HepG2 (cell line): Measurements from ENCODE around the gene F7. TPM values are rescaled to one million over a fixed set of nuclear protein-coding genes. Genes with fewer than 3 reads are reported as not detected.

Experiments used
- ATAC-seq: fragments of 200-7000 bp; cut with Tn5 transposase; 3 replicates; pipeline ENCODE4 v1.9.1; 2020; ENCODE audit warnings: mild to moderate bottlenecking, moderate library complexity
- BruUV-seq: library from RNA; stranded (reverse); fragments of 400-500 nt; replicated peaks from 2 replicates; lab custom pipeline; 2021; lab: Mats Ljungman, UMichigan
- CTCF ChIA-PET: fragments of 300-600 bp; formaldehyde crosslinking; extraction: SDS; loops from one replicate; lab custom pipeline; 2021; ENCODE audit warnings: low total read pairs, inconsistent platforms, low intra/inter-chr PET ratio; lab: Yijun Ruan, JAX
- POLR2A ChIA-PET: fragments of 350-600 bp; sonication (Branson Sonifier 250); formaldehyde crosslinking; loops from one replicate; lab custom pipeline; 2020; ENCODE audit warnings: antibody characterized with exemption, inconsistent platforms; lab: Yijun Ruan, JAX
- DNase-seq: peaks from one replicate; pipeline ENCODE4 v3.0.0-alpha.2; 2015; ENCODE audit warnings: low spot score
- FAIRE-seq: peaks from 3 replicates; lab custom pipeline; 2011; peaks lifted over from hg19 to GRCh38; lab: Jason Lieb, UNC
- H2AFZ ChIP-seq: one replicate; pipeline ENCODE4 v1.6.1; 2011; ENCODE audit warnings: low read length, inconsistent platforms
- H3K27ac ChIP-seq: fragments of 300-600 bp; 3 replicates; pipeline ENCODE4 v1.8.0; 2011; ENCODE audit warnings: mixed run types, mild to moderate bottlenecking, mixed read lengths, low read length, inconsistent platforms; ENCODE audit not compliant: insufficient read depth; ENCODE audit errors: extremely low read length
- H3K27me3 ChIP-seq, 2 experiments: fragments of 200-600 bp in 1 of 2; 2 replicates in 1 of 2; 3 replicates in 1 of 2; pipeline versions ENCODE4 v1.6.0 to v1.8.0; 2011; ENCODE audit warnings: low read length in 2 of 2, mild to moderate bottlenecking in 2 of 2, moderate library complexity in 2 of 2, inconsistent platforms in 1 of 2; ENCODE audit not compliant: insufficient read depth in 2 of 2, control insufficient read depth in 1 of 2
- H3K36me3 ChIP-seq, 2 experiments: fragments of 200-600 bp in 1 of 2; replicated peaks in 1 of 2; 2 replicates in 1 of 2; 3 replicates in 1 of 2; pipeline versions ENCODE4 v1.5.1 to v1.8.0; 2011; ENCODE audit warnings: low read length in 2 of 2, inconsistent platforms in 1 of 2; ENCODE audit not compliant: insufficient read depth in 2 of 2, control insufficient read depth in 1 of 2
- H3K4me1 ChIP-seq: 2 replicates; pipeline ENCODE4 v1.5.1; 2012; ENCODE audit warnings: low read length, inconsistent platforms; ENCODE audit not compliant: insufficient read depth
- H3K4me2 ChIP-seq: 2 replicates; pipeline ENCODE4 v1.6.0; 2011; ENCODE audit warnings: low read depth, low read length, inconsistent platforms
- H3K4me3 ChIP-seq, 3 experiments: fragments of 200-600 bp in 1 of 3; sonication (generic), shearing (Covaris generic) in 1 of 3; replicated peaks in 1 of 3; 2 replicates each; pipeline ENCODE4 v1.5.1; 2011 to 2016; ENCODE audit warnings: low read length in 3 of 3, inconsistent platforms in 2 of 3, low read depth in 2 of 3, mild to moderate bottlenecking in 2 of 3, control low read depth in 1 of 3, mixed read lengths in 1 of 3; ENCODE audit not compliant: insufficient read depth in 1 of 3
- H3K79me2 ChIP-seq: one replicate; pipeline ENCODE4 v1.6.1; 2011; ENCODE audit warnings: low read length, inconsistent platforms; ENCODE audit not compliant: insufficient read depth
- H3K9ac ChIP-seq: 2 replicates; pipeline ENCODE4 v1.6.0; 2011; ENCODE audit warnings: mild to moderate bottlenecking, low read depth, low read length, inconsistent platforms; ENCODE audit not compliant: insufficient read depth
- H3K9me3 ChIP-seq: 2 replicates; pipeline ENCODE4 v1.5.1; 2012; ENCODE audit warnings: mild to moderate bottlenecking, low read length
- H4K20me1 ChIP-seq: 2 replicates; pipeline ENCODE4 v1.6.0; 2011; ENCODE audit warnings: inconsistent platforms, mild to moderate bottlenecking, low read length, moderate library complexity; ENCODE audit not compliant: insufficient read depth
- CCAR2 ChIP-seq: fragments of 200-400 bp; formaldehyde crosslinking; optimal IDR thresholded peaks from 2 replicates; pipeline ENCODE3; 2018; ENCODE audit warnings: low read depth, mild to moderate bottlenecking, low read length, moderate library complexity
- ISX ChIP-seq: sonication (generic); formaldehyde crosslinking; conservative IDR thresholded peaks from 2 replicates; pipeline ENCODE4 v1.5.0; 2020; ENCODE audit warnings: missing genetic modification reagents
- NFRKB ChIP-seq: fragments of 450-650 bp; IDR thresholded peaks from 2 replicates; pipeline ENCODE4 v1.6.1; 2017
- NR2C2 ChIP-seq: sonication (generic); formaldehyde crosslinking; IDR thresholded peaks from 2 replicates; pipeline ENCODE4 v1.4.0; 2020; ENCODE audit warnings: missing genetic modification reagents, mild to moderate bottlenecking, moderate library complexity, borderline replicate concordance
- POGZ ChIP-seq: sonication (generic); formaldehyde crosslinking; IDR thresholded peaks from 2 replicates; pipeline ENCODE4 v1.4.0; 2020; ENCODE audit warnings: mild to moderate bottlenecking, missing genetic modification reagents
- REXO4 ChIP-seq: sonication (generic); formaldehyde crosslinking; IDR thresholded peaks from 2 replicates; pipeline ENCODE4 v1.8.0; 2022; ENCODE audit warnings: missing genetic modification reagents, mild to moderate bottlenecking, borderline replicate concordance
- TBP ChIP-seq: sonication (generic); formaldehyde crosslinking; IDR thresholded peaks from 2 replicates; pipeline ENCODE4 v1.5.0; 2020; ENCODE audit warnings: missing genetic modification reagents
- WGBS: methylation state at CpG from one replicate; pipeline ENCODE4 v1.1.6; 2017; ENCODE audit warnings: low lambda C conversion rate; 5-methylcytosine and 5-hydroxymethylcytosine counted together
- in situ Hi-C: cut with HindIII; loops from 2 replicates; pipeline ENCODE4 v1.10.0; 2017; ENCODE audit warnings: low pct_unique_long_range_greater_than_20kb; ENCODE audit not compliant: extremely low pct_ligation_motif_present
- intact Hi-C: fragments of 100-400 bp; cut with micrococcal nuclease; formaldehyde crosslinking; loops from one replicate; pipeline ENCODE4 v1.10.0; 2022; ENCODE audit not compliant: unreplicated experiment
- polyA plus RNA-seq, 8 experiments: library from polyadenylated mRNA; depleted of rRNA in 3 of 8; stranded (reverse) in 7 of 8; unstranded in 1 of 8; fragments of >200 nt; fragmentation: Illumina TruSeq in 4 of 8; extraction: Trizol in 4 of 8; gene quantifications; 2 replicates each; pipeline versions ENCODE4 v1.2.1 to v1.2.3, GENCODE V29; 2011 to 2016; ENCODE audit warnings: low read depth in 4 of 8, missing spikeins in 1 of 8, mixed read lengths in 1 of 8; ENCODE audit not compliant: insufficient read depth in 1 of 8
- total RNA-seq, 5 experiments: library from RNA; depleted of rRNA; stranded (reverse); fragments of >200 nt; fragmentation: Illumina TruSeq; extraction: Trizol; gene quantifications; 2 replicates each; pipeline ENCODE4 v1.2.3, GENCODE V29; 2016; ENCODE audit warnings: low read depth in 1 of 5

F7 gene
- total and polyA plus RNA-seq, 2 of the 13 experiments (the other 11 are each of a cell fraction or from before 2014, with no cell fraction given), result 12.6 to 26.5 TPM

GRCh38 chr13:113144255-113144629 is 38.7 kb downstream of the F7 start (continued):
- TF ChIP-seq TBP (CRISPR knock-in tag), result no peak
- no peak for TF ChIP-seq REXO4 (CRISPR knock-in tag)
- no peak for TF ChIP-seq ISX (CRISPR knock-in tag)
- TF ChIP-seq CCAR2, result no peak
- no peak for TF ChIP-seq NFRKB
- no peak for TF ChIP-seq POGZ

- no peak overlapping the region for H3K27ac ChIP-seq
- FAIRE-seq (no peak), ATAC-seq (no peak), DNase-seq (no peak)
- no peak overlapping the region for H3K4me2 ChIP-seq
- no peaks in the 10 kb centered on the region for H3K9me3 ChIP-seq
- peaks cover 5% of the 10 kb centered on the region for H3K79me2 ChIP-seq
- H2AFZ ChIP-seq, result no peak overlapping the region
- H3K36me3 ChIP-seq, result peaks cover 17 to 51% of the 10 kb centered on the region in 2 experiments; a peak in 4 of 5 replicates
- TF ChIP-seq NR2C2 (CRISPR knock-in tag), result no peak
- in situ Hi-C loops, result no loop called here
- intact Hi-C loops, result loop anchor here (5.0 kb wide), 1 partner anchor 453 kb away; the partner anchor contains the start of gene ATP11A
- POLR2A ChIA-PET, result interaction anchor here (0.9 kb wide), 1 partner anchor 23 kb away, joined by 6 read pairs; the partner anchor contains the start of gene F10
- 94% methylated on average over 12 of the region's 12 CpGs for WGBS
- no peaks in the 10 kb centered on the region for H4K20me1 ChIP-seq
- no TSS peak for BruUV-seq
- H3K27me3 ChIP-seq, result no peaks in the 10 kb centered on the region
- no peak overlapping the region for H3K9ac ChIP-seq
- peaks cover 31% of the 10 kb centered on the region for H3K4me1 ChIP-seq
- CTCF ChIA-PET, result no interaction called here
- H3K4me3 ChIP-seq, result no peak overlapping the region
Observed at GRCh38 chr13:113145496-113145895, 39.9 kb downstream of the F7 start.
